Suppressor macrophage treated with lipopolysaccharide for 1 hour (primary cell): ENCODE data around the gene CACNA2D1.

Source experiments
- DNase-seq, 3 donors: peaks; one replicate each; pipeline ENCODE4 v3.0.0-alpha.2; 2020 to 2022

The CACNA2D1 gene

DNA sequence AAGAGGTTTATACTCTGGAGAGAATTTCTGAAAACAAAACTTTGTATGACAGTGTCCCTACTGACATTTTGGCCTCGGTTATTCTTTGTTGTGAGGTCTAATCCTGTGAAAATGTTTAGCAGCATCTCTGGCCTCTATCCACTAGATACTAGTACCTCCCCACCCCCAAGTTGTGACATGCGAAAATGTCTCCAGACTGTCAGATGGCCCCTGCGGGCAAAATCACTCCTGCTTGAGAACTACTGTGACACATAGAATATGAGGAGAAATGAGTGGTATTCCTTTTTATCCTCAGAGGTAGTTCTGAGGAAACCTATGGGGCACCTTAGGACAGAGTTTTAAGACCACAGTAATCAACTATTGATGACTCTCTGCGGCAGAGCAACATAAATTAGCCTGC lies 358.5 kb downstream of the CACNA2D1 start:
- DNase-seq: no peak

DNA sequence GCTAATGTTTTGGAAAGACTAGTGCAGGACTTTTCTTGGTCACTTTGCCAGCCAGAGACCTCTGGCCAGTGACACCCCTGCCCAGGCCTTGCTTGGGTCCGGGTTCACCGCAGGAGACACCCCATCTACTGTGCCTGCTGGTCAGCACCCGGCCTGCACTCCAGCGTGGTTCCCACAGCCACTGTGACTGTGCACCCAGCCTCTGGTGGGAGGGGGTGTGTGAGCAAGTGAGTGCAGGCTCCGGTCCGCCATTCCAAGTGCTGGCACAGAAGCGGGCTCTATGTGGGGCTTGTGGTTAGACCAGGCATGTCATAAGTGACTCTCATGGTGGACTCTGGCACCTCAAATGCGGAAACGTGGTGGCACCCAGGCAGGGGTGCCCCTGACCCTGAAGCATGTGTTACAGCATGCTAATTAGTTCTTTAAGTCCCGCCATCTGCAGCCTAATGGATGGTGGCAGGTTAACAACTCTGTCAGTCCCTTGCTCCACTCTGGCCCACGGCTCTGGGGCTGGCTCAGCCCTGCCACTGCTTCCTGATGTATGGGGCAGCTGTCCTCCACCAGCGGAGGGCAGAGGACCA lies 361.8 kb downstream of the CACNA2D1 start:
- no peak for DNase-seq

DNA sequence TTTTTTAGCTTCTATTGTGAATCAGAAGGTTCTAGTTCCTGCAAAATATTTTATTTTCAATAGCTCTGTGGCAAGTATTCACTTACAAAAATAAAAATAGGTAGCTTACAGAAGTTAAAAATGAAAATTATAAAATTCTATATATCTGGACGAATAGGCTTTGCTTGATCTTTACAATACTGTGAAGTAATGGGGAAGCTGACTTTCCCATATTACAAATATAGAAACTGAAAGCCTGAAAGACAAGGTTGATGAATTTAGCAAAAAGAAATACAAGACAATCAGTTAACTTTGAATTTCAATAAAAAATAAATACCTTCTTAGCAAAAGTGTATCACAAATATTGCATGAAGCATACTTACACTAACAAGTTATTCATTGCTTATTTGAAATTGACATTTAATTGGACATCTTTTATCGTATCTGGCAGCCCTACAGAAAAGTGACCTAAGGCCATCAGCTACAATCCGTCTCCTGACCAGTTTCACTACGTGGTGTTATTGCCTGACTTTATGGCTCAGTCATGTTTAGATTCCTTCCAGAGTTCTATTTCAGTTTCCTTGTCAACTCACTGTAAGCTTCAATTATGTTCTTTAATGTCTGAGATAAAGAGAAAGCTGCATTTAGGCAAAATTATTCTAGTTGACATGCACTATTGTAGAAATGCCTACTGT lies 363.2 kb downstream of the CACNA2D1 start:
- peak in 1 of 3 donors; percentile 12 for DNase-seq

- no peak for DNase-seq
Measured at GRCh38 chr7:82079527-82079926, 364.1 kb downstream of the CACNA2D1 start.

DNA sequence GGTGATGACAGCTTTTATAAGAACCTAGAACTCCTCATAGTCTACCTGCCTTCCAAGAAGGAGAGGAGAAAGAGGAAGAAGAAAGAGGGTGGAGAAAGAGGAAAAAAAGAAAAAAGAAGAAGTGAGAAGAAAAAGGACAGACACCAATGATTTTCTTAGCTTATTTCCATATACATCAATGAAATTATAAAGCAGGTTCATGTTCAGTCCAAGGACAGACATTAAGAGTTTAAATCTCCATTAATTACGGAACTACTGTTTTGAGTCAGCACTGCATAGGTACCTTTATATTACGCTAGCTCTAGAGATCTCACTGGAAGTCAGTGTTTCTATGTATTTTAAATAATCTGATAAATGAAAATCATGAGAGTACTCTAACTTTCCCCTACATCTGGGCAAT lies 364.8 kb downstream of the CACNA2D1 start:
- DNase-seq: no peak

DNA sequence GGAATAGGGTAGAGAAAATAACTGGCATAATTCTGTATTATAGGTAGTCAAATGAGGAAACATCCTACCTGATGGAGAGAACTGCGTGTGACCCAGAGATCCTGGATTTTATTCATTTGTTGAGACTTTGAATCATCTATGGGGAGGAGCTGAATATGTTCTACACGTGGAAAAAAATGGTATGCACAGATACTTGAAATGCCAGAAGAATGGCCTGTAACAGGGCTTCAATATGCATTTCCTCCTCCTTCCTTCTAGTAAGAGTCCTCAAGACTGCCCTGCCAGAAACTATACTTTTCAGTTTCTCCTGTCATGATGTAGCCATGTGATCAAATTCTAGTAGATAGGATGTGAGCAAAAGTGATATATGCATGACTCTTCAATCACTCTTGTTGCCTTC lies 372.1 kb downstream of the CACNA2D1 start:
- no peak for DNase-seq

GRCh38 chr7:82067628-82068264 lies 375.8 kb downstream of the CACNA2D1 start:
- no peak for DNase-seq

- no peak for DNase-seq
Measured at GRCh38 chr7:82057476-82057875, 386.1 kb downstream of the CACNA2D1 start.

- no peak for DNase-seq
Measured at GRCh38 chr7:82056282-82056681, 387.3 kb downstream of the CACNA2D1 start.

DNA sequence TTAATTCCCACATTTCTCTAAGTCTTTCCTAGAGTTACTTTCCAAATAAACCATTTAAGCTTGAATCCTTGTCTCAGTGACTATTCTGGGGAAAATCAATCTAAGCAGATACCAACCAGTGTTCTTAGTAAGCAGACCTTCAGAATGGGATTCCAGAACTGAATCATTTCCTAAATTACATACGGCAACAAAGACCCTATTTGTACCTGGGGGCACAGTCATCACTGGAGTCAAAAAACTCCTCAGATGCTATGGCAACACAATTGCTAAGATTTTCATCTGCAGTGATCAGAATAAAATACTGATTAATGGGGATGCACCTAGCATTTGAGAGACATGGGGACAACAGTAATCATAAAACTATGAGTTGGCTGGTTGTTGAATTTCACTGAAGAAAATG lies 389.0 kb downstream of the CACNA2D1 start:
- DNase-seq: no peak

DNA sequence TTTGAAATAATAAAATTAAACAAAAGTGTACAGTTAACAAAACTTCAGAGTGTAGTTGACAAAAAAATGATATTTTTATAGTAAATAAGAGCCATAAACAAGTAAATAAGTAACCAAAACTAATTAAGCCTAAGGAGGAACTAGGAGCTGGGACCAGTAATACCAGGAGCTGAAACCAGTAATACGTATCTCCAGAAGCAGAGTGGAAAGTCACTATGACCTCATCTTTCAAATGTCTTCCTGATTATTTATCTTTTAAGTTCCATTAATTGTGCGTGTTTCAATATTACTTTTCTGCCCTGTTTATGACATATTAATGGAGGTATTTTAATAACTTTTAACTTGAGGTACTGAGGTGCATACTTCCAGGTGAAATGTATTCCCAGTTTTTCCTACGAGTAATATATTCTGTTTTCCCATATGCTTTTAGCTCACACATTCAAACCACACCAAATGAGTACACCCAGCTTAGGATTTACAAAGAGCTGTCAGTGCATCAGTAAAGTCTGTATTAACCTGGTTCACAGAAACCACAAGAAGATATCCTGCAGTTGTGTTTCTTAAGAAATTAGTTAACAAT lies 390.0 kb downstream of the CACNA2D1 start:
- no peak for DNase-seq

DNA sequence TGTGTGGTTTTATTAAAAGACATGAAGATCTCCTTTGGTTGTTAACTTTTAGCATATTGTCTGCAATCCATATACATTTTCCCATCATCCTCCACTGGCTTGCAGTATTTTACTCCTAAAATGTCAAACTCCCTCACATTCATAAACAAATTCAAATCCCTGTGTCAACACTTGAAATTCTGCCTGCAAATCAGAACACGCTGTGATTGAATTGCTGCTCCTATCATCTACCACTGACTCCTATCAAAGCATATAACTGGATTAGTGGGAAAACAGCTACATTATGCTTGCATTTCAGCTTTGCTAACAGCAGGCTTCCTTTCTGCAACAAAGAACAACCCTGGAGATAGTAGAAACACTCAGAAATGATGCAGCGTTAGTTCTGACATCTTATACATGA lies 392.0 kb downstream of the CACNA2D1 start:
- no peak for DNase-seq

DNA sequence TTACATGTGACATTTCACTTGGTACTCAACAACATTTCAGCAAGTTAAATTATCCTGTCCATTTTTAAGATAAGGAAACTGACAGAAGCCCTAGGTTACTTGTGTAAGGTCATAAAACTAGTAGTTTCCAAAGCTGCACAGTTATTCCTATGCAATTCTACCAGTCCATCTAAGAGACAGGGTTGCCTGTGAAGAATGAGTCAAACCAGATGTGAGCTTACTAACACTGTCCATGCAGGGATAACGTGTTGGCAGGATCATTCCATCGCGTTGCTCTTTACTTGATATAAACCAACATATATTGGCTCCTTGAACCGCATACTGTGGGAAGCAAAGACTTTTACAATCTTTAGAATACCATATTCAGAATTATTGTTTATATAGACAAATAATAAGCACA lies 392.8 kb downstream of the CACNA2D1 start:
- DNase-seq: no peak

GRCh38 chr7:82049891-82050533 lies 393.6 kb downstream of the CACNA2D1 start:
- DNase-seq: no peak

DNA sequence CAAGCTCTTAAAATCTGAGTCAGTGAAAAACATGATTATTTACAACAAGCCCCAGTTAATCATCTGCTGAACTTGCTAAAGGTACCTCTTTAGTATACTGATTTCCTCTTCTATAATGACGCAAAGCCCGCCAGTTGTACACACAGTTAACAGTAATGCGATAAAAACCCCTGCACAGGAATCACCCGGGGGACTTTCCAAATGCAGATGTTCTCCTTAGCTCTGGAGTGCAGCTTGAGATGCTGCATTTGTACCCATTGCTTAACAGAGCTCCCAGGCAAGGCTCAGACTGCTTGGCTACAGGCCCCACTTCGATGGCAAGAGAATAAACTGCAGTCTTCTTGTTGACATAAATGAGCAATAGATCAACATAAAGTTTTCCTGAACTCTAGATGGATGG lies 394.1 kb downstream of the CACNA2D1 start:
- DNase-seq: peak in 1 of 3 donors; percentile 1

GRCh38 chr7:82044497-82045080 lies 399.0 kb downstream of the CACNA2D1 start:
- DNase-seq: peak; percentile 54 to 70 (median 63)

- no peak for DNase-seq
Measured at GRCh38 chr7:82039621-82040020, 404.0 kb downstream of the CACNA2D1 start.

- no peak for DNase-seq
Measured at GRCh38 chr7:82036146-82036886, 407.3 kb downstream of the CACNA2D1 start.

DNA sequence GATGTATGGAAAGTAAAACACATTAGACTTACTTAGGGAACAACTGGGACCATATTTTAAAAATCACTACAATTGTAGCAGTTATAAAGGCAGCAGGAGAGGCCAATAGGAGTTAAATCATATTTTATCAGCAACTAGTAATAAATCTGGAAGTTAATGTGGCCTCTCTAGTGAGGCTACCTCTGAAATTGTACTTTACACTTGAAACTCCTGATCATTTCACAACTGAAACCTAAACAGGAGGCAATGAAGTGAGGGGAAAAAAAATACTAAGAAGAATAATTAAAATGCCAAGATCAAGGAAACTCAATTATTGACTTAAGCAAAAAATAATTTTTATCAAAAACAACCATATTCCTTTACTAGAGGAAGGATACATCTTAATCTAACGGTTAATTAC lies 408.1 kb downstream of the CACNA2D1 start:
- no peak for DNase-seq

GRCh38 chr7:82032901-82033300 lies 410.7 kb downstream of the CACNA2D1 start:
- no peak for DNase-seq

DNA sequence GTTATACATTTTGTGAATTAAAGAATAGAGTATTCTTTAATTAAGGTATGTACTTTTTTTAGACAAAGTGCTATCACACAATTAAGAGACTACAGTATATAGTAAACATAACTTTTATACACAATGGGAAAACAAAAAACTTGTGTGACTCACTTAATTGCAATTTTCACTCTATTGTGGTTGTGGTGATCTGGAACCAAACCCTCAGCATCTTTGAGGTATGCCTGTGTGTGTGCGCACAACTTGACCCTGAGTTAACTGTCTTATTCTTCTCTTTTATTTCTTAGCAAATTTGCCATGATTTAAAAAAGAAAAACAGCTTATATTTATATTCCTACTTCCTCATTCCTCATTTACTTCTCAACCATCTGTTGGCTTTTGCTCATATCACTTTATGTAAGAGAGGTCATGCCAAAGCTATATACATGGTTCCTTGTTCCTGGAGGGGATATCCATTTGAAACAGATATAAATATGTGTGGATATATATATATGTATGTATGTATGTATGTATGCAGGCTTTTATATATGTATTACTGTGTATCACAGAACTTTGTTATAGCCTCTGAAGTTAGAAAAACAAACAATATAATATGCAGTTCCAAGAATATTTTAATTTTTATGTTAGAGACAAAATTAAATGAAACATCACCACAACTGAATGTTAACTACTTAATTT lies 414.2 kb downstream of the CACNA2D1 start:
- DNase-seq: no peak

DNA sequence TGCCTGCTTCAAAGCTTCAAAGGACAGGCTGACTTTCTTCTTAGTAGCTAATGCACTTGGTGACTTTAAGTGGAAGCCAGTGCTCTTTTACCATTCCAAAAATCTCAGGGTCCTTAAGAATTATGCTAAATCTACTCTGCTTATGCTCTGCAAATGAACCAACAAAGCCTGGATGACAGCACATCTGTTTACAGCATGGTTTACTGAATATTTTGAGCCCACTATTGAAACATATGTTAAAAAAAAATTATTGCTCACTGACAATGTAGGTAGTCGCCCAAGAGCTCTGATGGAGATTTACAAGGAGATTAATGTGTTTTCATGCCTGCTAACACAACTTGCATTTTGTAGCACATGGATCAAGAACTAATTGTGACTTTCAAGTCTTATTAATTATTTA lies 415.5 kb downstream of the CACNA2D1 start:
- DNase-seq: no peak
